ENCODE results near the gene GNAQ. TPM values are rescaled to one million over a fixed set of nuclear protein-coding genes. Genes with fewer than 3 reads are reported as not detected.

Gene GNAQ
- total and polyA plus RNA-seq, 2 of the 13 experiments (the other 11 are each of a cell fraction or from before 2014, with no cell fraction given) = 16.5 to 17.7 TPM

DNA sequence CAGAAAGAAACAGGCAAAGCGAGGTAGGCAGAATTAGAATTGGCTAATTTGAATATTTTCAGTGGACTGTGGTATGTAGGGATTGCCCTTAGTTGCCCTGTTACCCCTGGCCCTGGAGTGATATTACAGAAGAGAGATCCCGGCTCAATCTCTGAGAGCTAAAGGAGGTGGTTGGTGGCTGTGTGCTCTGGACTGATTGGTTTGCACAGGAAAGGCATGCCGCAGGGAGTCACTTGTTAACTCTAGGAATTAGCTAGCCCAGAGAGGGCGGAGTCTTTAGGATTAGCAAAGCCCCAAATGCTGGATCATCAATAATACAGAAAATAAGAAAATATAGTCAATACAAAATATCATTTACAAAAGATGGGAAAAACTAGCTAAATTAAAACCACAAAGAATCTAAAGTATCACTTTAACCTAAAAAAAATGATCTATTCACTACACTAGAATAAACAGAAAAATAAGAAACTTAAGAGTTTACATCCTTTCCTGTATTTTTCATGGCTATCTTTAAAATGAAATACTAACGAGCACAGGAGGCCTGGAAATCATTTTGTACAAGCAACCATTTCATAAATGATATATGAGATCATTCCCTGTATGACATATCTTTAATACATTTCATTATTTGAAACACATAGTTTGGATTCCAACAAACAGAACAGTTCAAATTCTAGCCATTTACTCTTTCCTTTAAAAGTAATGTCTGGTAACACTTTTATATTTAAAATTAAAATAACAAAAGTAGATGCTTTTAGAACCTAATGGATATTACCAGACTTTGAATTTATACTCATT is 71.1 kb downstream of the GNAQ start (continued):
- no peak for TF ChIP-seq ARID2 (CRISPR knock-in tag; IDR thresholded peaks at IDR 0.05; ENCODE audit: borderline replicate concordance)

DNA sequence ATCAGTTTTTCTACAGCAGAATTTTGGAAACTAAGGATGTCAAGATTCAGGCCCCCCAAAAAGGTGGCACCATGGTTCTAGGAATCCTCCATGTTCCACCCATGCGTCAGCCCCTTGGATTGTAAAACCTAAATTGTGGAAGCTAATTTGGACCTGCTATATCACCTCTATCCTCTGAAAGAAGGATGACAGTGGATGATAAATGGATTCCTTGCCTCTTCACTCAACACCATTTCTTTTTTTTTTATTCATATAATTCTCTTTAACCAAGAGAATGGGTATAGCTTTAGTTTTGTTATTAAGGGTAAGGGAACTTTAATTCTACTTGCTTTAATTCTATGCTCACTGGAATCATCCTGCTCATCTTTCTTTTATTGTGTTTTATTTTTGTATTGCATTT is 71.8 kb downstream of the GNAQ start:
- 100% methylated on average over 1 of the region's 1 CpG for WGBS (ENCODE audit: low lambda C conversion rate)
- no peak for ATAC-seq
- intact Hi-C loops (cut with micrococcal nuclease; ENCODE audit: unreplicated experiment) = no loop called here
- no peak overlapping the region for H3K27ac ChIP-seq (ENCODE audit: extremely low read length, insufficient read depth, low read length)
- H3K27me3 ChIP-seq (ENCODE audit: control insufficient read depth in 1 of 2, insufficient read depth in 2 of 2, low read length in 2 of 2) = no peaks in the 10 kb centered on the region
- FAIRE-seq = no peak
- no peak overlapping the region for H3K4me3 ChIP-seq (replicated peaks in 1 of 3; ENCODE audit: insufficient read depth in 1 of 3, low read depth in 2 of 3, low read length in 3 of 3)
- no peaks in the 10 kb centered on the region; the same call in 1 of the 2 replicates for H4K20me1 ChIP-seq (ENCODE audit: insufficient read depth, low read length)
- H3K9ac ChIP-seq (ENCODE audit: insufficient read depth, low read depth, low read length) = no peak overlapping the region
- no peak for DNase-seq (ENCODE audit: low spot score)
- H3K9me3 ChIP-seq (ENCODE audit: low read length) = no peaks in the 10 kb centered on the region
- BruUV-seq (replicated peaks) = no TSS peak
- H3K36me3 ChIP-seq (replicated peaks in 1 of 2; ENCODE audit: control insufficient read depth in 1 of 2, insufficient read depth in 2 of 2, low read length in 2 of 2) = no peaks in the 10 kb centered on the region
- in situ Hi-C loops (cut with HindIII; ENCODE audit: extremely low pct_ligation_motif_present, low pct_unique_long_range_greater_than_20kb) = no loop called here
- H3K4me2 ChIP-seq (ENCODE audit: low read depth, low read length) = no peak overlapping the region
- TF ChIP-seq ZNF644 (CRISPR knock-in tag; IDR thresholded peaks at IDR 0.05; ENCODE audit: low read depth) = no peak
- no peak for TF ChIP-seq TAF1 (CRISPR knock-in tag; IDR thresholded peaks at IDR 0.05)
- TF ChIP-seq PHF5A (CRISPR knock-in tag; IDR thresholded peaks at IDR 0.05; ENCODE audit: low read depth, unreplicated experiment) = no peak
- H3K79me2 ChIP-seq (ENCODE audit: insufficient read depth, low read length) = peaks cover 25% of the 10 kb centered on the region
- peaks cover 27% of the 10 kb centered on the region for H3K4me1 ChIP-seq (ENCODE audit: insufficient read depth, low read length)
- no peak overlapping the region for H2AFZ ChIP-seq (ENCODE audit: low read length)
- ChIA-PET CTCF (ENCODE audit: low intra/inter-chr PET ratio, low total read pairs) (no interaction called here), POLR2A (no interaction called here)

DNA sequence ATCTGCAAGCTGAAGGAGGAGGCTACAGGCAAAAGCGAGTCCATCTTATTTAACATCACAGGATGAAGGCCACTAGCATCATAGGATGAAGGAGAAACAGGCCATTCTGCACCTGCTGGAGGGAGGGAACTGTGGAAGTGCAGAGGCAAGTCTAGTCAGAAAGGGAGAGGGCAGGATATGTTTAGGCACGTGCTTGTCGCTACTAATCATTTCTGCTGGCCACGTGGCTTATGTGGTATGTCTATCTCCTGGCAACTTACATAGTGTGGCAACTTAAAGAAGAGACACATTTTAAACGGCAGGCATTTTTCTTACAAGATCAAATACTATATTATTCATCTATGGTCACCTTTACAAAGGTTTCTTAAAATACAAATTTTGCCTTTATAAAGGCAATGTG is 74.0 kb downstream of the GNAQ start:
- intact Hi-C loops (cut with micrococcal nuclease; ENCODE audit: unreplicated experiment) = no loop called here
- ChIA-PET POLR2A (no interaction called here), CTCF (ENCODE audit: low intra/inter-chr PET ratio, low total read pairs) (no interaction called here)
- Histone ChIP-seq H3K9me3 (ENCODE audit: low read length) (no peaks in the 10 kb centered on the region), H3K36me3 (replicated peaks in 1 of 2; ENCODE audit: control insufficient read depth in 1 of 2, insufficient read depth in 2 of 2, low read length in 2 of 2) (no peaks in the 10 kb centered on the region), H3K27ac (ENCODE audit: extremely low read length, insufficient read depth, low read length) (no peak overlapping the region), H3K9ac (ENCODE audit: insufficient read depth, low read depth, low read length) (no peak overlapping the region), H3K4me2 (ENCODE audit: low read depth, low read length) (no peak overlapping the region), H3K4me3 (replicated peaks in 1 of 3; ENCODE audit: insufficient read depth in 1 of 3, low read depth in 2 of 3, low read length in 3 of 3) (no peak overlapping the region), H3K4me1 (ENCODE audit: insufficient read depth, low read length) (peaks cover 17% of the 10 kb centered on the region), H3K79me2 (ENCODE audit: insufficient read depth, low read length) (peaks cover 15% of the 10 kb centered on the region), H4K20me1 (ENCODE audit: insufficient read depth, low read length) (no peaks in the 10 kb centered on the region; the same call in none of the 2 replicates), H2AFZ (ENCODE audit: low read length) (no peak overlapping the region), H3K27me3 (ENCODE audit: control insufficient read depth in 1 of 2, insufficient read depth in 2 of 2, low read length in 2 of 2) (no peaks in the 10 kb centered on the region)
- no peak for TF ChIP-seq ZNF800 (CRISPR knock-in tag; IDR thresholded peaks at IDR 0.05)
- TF ChIP-seq NFYB (CRISPR knock-in tag; IDR thresholded peaks at IDR 0.05) = no peak
- DNase-seq (ENCODE audit: low spot score) (no peak), ATAC-seq (no peak), FAIRE-seq (no peak)
- WGBS (ENCODE audit: low lambda C conversion rate) = 98% methylated on average over 5 of the region's 5 CpGs
- in situ Hi-C loops (cut with HindIII; ENCODE audit: extremely low pct_ligation_motif_present, low pct_unique_long_range_greater_than_20kb) = no loop called here
- no TSS peak for BruUV-seq (replicated peaks)

Data from HepG2 (cell line).